ENCODE data around the gene MSANTD1. TPM values are rescaled to one million over a fixed set of nuclear protein-coding genes. Genes with fewer than 3 reads are reported as not detected.
"Not testable (repeated sequence)": the region's sequence is repeated elsewhere in the genome, so short reads cannot be mapped to it uniquely, and the experiment has no call there.

Gene MSANTD1
- total RNA-seq, 1 donor from 2014 or later, result 1.1 TPM

DNA sequence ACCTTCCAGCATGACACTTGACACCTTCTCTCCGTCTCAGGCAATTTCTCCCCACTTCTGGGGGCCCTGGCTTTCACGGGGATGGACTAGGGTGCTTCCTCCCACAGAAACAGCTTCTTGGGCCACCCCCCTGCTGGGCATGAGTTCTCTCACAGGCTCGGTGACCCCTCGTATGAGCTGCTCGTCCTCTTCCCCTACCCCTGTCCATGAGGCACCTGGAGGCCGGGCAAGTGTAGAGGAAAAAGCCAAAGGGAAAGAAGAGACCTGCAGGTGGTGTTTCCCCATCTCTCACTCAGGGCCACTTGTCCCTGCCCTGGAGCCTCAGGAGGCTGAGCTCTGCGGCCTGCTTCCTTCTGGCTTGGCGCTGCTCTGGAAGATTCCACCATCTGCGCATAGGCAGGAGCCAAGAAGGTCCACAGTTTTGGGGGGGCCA is 41.9 kb downstream of the MSANTD1 start:
- DNase-seq, result no peak

DNA sequence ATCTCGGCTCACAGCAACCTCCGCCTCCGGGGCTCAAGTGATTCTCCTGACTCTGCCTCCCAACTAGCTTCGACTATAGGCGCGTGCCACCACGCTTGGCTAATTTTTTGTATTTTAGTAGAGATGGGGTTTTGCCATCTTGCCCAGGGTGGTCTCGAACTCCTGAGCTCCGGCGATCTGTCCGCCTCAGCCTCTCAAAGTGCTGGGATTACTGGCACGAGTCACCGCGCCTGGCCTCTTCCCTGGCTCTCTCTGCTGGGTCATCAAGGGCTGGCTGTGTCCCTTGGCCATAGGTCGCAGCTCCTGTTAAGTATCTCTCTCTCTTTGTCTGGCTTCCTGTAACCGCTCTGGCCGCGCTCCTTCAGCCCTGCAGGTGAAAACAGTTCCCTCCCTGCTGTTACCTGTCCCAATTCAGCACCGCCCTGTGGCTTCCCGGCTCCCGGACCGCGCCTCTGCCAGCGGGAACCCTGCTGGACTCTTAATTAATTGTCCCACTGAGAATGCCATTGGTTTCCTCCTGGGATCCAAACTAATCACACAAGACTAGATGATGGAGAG is 42.5 kb downstream of the MSANTD1 start:
- DNase-seq, result no peak

DNA sequence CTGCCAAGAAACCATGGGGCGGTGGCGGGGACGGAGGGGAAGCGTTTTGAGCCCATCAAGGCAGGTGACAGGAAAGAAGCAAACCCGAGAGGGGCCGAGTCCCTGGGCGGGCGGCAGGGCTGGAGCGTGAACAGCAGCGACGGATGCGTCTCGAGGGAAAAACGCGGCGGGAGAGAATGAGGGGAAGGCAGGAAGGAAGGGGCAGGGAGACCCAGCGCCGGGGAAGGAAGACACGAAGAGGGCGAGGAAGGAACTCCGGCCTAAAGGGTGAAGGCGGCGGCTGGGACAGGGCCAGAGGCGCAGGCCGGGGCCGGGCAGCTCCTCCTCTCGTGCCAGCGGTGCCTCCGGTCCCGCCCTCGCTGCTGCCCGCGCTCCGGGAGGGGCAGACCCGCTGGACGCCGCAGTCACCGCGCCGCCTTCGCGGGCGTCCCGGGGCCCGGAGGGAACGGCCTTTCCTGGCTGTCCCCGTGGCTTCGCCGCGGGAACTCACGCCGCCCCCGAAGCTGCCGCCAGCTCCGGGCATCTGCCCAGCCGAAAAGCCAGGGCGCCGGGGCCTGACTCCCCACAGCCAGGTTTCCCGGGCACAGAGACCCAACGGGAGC is 43.1 kb downstream of the MSANTD1 start:
- peak; percentile 71 for DNase-seq

DNA sequence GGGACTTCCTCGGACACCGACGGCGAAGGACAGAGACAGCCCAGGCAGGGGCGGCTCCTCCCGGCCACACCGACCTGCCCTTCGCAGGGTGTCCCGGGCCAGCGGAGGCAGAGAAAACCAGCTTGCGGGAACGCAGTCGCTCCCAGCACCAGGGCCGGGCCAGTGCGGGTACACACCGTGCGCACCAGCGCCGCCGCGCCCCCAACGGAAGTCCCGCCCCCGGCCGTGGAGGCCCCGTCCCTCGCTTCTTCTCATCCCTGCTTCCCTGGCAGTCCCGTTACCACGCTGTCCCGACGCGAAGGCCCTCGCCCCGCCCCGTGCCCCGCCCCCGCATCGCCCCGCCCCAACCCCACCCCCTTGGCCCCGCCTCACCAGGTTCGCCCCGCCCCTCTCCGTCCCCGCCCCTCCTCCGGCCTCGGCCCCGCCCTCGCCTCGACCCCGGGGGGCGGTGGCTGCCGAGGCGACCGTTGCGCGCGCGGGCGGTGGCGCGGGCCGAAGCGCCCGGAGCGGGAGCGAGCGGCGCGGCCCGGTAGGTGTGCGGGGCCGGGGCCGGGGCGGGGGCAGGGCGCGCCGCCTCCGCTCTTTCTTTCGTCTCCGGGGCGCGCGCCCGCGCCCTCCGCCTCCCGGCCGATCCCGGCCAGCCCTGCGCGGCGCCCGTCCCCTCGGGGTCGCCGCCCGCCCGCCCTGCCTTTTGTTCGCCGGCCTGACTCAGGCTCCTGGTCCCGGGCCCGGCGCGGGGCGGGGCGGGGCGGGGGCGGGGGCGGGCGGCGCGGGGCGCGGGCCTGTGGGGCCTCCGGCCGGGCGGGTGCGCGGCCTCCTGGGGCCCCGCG is 43.8 kb downstream of the MSANTD1 start, which contains the start of gene RGS12:
TSS of gene RGS12 (plus strand) at position 451 of the 830 bp plus-strand sequence. CDS start 23,150 bp downstream, outside the sequence.
- peak; percentile 97 for DNase-seq

DNA sequence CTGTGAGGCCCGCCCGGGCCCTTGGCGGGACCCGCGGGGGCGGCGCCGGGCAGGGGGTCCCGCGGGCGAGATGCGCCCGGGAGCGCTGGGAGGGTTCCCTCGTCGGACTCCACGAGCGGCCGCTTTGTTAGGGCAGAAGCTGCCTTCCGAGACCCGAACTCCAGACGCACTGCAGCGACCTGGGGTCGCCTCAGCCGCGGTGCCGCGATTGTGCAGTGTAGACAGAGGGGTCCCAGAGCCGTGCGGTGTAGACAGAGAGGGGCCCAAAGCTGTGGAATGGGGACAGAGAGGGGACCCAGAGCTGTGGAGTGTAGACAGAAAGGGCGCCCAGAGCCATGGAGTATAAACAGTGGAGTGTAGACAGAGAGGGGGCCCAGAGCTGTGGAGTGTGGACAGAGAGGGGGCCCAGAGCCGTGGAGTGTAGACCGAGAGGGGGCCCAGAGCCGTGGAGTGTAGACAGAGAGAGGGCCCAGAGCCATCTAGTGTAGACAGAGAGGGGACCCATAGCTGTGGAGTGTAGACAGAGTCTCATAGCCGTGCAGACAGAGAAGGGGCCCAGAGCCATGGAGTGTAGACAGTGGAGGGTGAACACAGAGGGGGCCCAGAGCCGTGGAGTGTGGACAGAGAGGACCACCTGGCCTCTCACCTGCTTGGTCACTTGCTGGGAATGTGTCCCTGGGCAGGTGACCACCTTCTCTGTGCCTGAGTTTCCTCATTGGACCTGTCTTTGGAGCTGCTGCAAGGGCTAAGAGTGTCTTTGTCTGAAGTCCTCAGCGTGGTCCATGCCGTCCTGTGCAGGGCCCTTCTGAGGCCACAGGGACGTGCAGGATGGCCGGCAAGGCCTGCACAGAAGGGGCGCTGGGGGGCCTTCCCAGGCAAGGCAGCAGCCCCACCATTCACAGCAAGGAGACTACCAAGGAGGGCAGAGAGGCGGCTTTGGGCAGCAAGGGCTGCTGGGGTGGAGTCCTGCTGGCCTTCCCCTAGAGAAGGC is 44.7 kb downstream of the MSANTD1 start:
- DNase-seq, result peak; percentile 28

GRCh38 chr4:3294401-3295241 is 45.7 kb downstream of the MSANTD1 start:
- DNase-seq, result no peak

DNA sequence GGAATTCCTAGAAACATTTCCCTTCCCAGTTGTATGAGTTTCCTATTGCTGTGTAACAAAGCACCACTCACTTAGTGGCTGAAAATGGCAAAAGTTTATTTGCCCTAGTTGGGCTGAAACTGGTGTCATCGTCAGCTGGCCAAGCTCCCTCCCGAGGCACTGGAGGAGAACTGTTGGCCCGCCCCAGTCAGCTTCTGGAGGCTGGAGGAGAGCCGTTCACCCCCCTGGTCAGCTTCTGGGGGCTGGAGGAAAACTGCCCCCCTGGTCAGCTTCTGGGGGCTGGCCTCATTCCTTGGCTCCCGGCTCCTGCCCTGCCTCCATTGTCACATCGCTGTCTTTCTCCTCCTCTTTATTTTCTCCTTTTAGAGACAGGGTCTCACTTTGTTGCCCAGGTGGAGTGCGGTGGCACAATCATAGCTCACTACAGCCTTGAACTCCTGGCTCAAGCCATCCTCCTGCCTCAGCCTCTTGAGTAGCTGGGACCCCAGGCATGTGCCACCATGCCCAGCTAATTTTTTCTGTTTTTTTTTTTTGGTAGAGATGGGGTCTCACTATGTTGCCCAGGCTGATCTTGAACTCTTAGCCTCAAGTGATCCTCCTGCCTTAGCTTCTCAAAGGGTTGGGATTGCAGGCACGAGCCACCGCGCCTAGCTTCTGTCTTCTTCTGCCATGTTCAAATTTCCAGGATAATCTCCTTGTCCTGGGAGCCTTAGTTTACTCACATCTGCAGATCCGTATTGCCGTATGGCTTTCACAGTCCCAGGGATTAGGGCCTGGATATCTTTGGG is 47.1 kb downstream of the MSANTD1 start:
- DNase-seq, result no peak

- DNase-seq, result no peak
These were observed 47.7 kb downstream of the MSANTD1 start for GRCh38 chr4:3296651-3297050.

GRCh38 chr4:3297066-3297859 is 48.3 kb downstream of the MSANTD1 start:
- DNase-seq, result no peak

GRCh38 chr4:3299122-3299975 is 50.4 kb downstream of the MSANTD1 start:
- peak; percentile 43 for DNase-seq

DNA sequence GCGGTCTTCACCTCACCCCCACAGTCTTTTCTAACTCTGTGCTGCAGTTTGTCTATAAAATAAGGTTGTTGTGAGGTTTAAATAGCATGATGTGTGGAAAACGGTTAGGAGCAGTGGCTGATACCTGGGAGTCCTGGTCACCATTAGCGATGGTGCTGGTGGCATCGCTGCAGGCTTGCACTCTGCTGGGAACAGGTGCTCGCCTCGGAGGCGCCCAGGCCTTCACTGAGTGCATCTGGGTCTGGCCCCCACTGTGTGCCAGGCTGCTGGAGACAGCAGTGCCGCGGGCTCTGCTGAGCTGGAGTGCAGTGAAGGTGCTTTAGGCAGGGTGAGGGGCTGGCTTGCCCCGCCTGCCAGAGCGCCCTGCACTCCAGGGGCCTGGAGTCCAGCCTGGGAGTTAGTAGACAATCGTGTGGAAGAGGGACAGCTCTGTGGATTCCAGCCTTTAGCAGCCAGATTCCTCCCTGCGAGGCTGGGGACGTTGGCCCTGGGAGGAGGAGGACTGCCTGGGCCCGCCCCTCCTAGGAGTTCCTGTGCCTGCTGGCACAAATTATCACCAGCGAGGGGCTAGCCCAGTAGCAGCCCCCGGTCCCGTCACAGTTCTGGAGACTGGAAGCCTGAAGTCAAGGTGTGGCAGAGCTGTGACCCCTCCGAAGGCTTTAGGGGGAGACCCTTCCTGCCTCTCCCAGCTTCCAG is 51.2 kb downstream of the MSANTD1 start:
- DNase-seq, result no peak

- not testable (repeated sequence) for DNase-seq
These were observed 51.9 kb downstream of the MSANTD1 start for GRCh38 chr4:3300882-3301281.

- no peak for DNase-seq
These were observed 52.7 kb downstream of the MSANTD1 start for GRCh38 chr4:3301450-3302172.

- no peak for DNase-seq
These were observed 53.3 kb downstream of the MSANTD1 start for GRCh38 chr4:3302173-3302785.

- no peak for DNase-seq
These were observed 54.0 kb downstream of the MSANTD1 start for GRCh38 chr4:3302786-3303564.

DNA sequence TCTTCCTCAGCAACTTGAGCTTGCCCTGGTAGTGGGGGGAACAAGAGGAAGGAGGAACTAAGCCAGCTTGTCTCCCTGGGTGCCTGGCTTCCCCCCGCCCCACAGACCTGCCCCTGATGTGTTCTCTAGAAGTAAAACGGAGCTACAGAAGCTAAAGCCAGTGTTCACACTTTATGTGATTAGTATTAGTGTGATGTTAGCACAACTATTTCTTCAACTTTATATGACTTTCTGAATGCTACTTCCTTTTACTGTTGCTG is 54.5 kb downstream of the MSANTD1 start:
- no peak for DNase-seq

All from tongue (tissue), 2 donors.